HG03280 (cell line): Measurements from ENCODE around the gene DUSP1.
A peak's percentile ranks its signal among the peaks of the same experiment; 100 is the strongest.

Experiments
- ATAC-seq: cut with Tn5 transposase; IDR thresholded peaks from one replicate; pipeline ENCODE4 v1.9.1; 2021; ENCODE audit warnings: mild to moderate bottlenecking, moderate library complexity; ENCODE audit not compliant: unreplicated experiment

Gene DUSP1

GRCh38 chr5:172782169-172783039, 11.4 kb upstream of the DUSP1 start:
- ATAC-seq: no peak

- no peak for ATAC-seq
Measured at GRCh38 chr5:172779691-172780341, 8.8 kb upstream of the DUSP1 start.

- peak; percentile 21 for ATAC-seq
Measured at GRCh38 chr5:172777881-172778814, 7.2 kb upstream of the DUSP1 start.

GRCh38 chr5:172776235-172776594, 5.2 kb upstream of the DUSP1 start:
- no peak for ATAC-seq

- ATAC-seq: no peak
Measured at GRCh38 chr5:172775326-172776234, 4.6 kb upstream of the DUSP1 start.

- ATAC-seq: no peak
Measured at GRCh38 chr5:172774561-172775315, 3.7 kb upstream of the DUSP1 start.

- ATAC-seq: no peak
Measured at GRCh38 chr5:172773481-172774469, 2.8 kb upstream of the DUSP1 start.

GRCh38 chr5:172772112-172772906, 1.3 kb upstream of the DUSP1 start:
- ATAC-seq: peak; percentile 31

- no peak for ATAC-seq
Measured at GRCh38 chr5:172771439-172772111, 580 bp upstream of the DUSP1 start.

GRCh38 chr5:172770374-172770674, 671 bp downstream of the DUSP1 start:
- no peak for ATAC-seq

- ATAC-seq: no peak
Measured at GRCh38 chr5:172769616-172770373, 1.2 kb downstream of the DUSP1 start.

GRCh38 chr5:172769342-172769615, 1.7 kb downstream of the DUSP1 start:
- ATAC-seq: no peak

- ATAC-seq: no peak
Measured at GRCh38 chr5:172768573-172769341, 2.2 kb downstream of the DUSP1 start.

- no peak for ATAC-seq
Measured at GRCh38 chr5:172768098-172768572, 2.9 kb downstream of the DUSP1 start.

GRCh38 chr5:172766287-172767108, 4.5 kb downstream of the DUSP1 start:
- no peak for ATAC-seq
